Measurements from ENCODE around the gene PRPF4. TPM values are rescaled to one million over a fixed set of nuclear protein-coding genes. Genes with fewer than 3 reads are reported as not detected.

Gene PRPF4
- total RNA-seq, 1 experiment from 2014 or later: 32.4 TPM

GRCh38 chr9:113250807-113251206 is 24.7 kb upstream of the PRPF4 start (continued):
- TF ChIP-seq PRDM15 (CRISPR knock-in tag; IDR thresholded peaks at IDR 0.05) (no peak), HMGXB4 (CRISPR knock-in tag; IDR thresholded peaks at IDR 0.05) (no peak), CBFB (CRISPR knock-in tag; IDR thresholded peaks at IDR 0.05; ENCODE audit: low read depth) (no peak)

- CTCF ChIA-PET: no interaction called here
- no peak for ATAC-seq
- Mint-ChIP-seq H3K4me1 (no peaks in the 10 kb centered on the region), H3K27me3 (ENCODE audit: low read depth) (no peaks in the 10 kb centered on the region), H3K9me3 (0 out of 2 replicates have a peak, but pooled peaks cover 3% of the 10 kb centered on the region), H3K4me3 (no peak overlapping the region), H3K27ac (no peak overlapping the region), H3K36me3 (peaks cover 16% of the 10 kb centered on the region)
- TF ChIP-seq E2F1 (CRISPR knock-in tag; IDR thresholded peaks at IDR 0.05): no peak
- TF ChIP-seq ZNF232 (CRISPR knock-in tag; IDR thresholded peaks at IDR 0.05): no peak
- TF ChIP-seq NR3C1 (CRISPR knock-in tag; conservative IDR thresholded peaks at IDR 0.05; ENCODE audit: low read depth): no peak
- TF ChIP-seq NFE2L1 (CRISPR knock-in tag; IDR thresholded peaks at IDR 0.05): no peak
- no peak for TF ChIP-seq ZNF138 (CRISPR knock-in tag; conservative IDR thresholded peaks at IDR 0.05)
- POLR2A ChIA-PET: interaction anchor here (0.5 kb wide), 1 partner anchor 23 kb away, joined by 4 read pairs; no protein-coding TSS in a partner anchor
- DNase-seq (ENCODE audit: low spot score): no peak
Measured at GRCh38 chr9:113254991-113255390, 20.5 kb upstream of the PRPF4 start.

GRCh38 chr9:113255438-113255837 is 20.0 kb upstream of the PRPF4 start:
- H3K27ac Mint-ChIP-seq: no peak overlapping the region
- CTCF ChIA-PET: no interaction called here
- TF ChIP-seq ZNF512 (CRISPR knock-in tag; IDR thresholded peaks at IDR 0.05; ENCODE audit: borderline replicate concordance): no peak
- no peak for TF ChIP-seq SOX15 (CRISPR knock-in tag; IDR thresholded peaks at IDR 0.05)
- TF ChIP-seq E2F1 (CRISPR knock-in tag; IDR thresholded peaks at IDR 0.05): no peak
- TF ChIP-seq ZNF317 (CRISPR knock-in tag; IDR thresholded peaks at IDR 0.05; ENCODE audit: borderline replicate concordance, low read depth): no peak
- no peak for TF ChIP-seq CREM (CRISPR knock-in tag; IDR thresholded peaks at IDR 0.05)
- no peak for TF ChIP-seq USF2 (CRISPR knock-in tag; IDR thresholded peaks at IDR 0.05)
- TF ChIP-seq ZBTB43 (CRISPR knock-in tag; IDR thresholded peaks at IDR 0.05): no peak
- TF ChIP-seq NFATC4 (CRISPR knock-in tag; IDR thresholded peaks at IDR 0.05): no peak
- no peak for TF ChIP-seq ZNF671 (CRISPR knock-in tag; IDR thresholded peaks at IDR 0.05)
- no peak for TF ChIP-seq MXD4 (CRISPR knock-in tag; IDR thresholded peaks at IDR 0.05; ENCODE audit: borderline replicate concordance)
- no peak for TF ChIP-seq AR (CRISPR knock-in tag; IDR thresholded peaks at IDR 0.05)
- no peak for TF ChIP-seq FOXJ3 (CRISPR knock-in tag; IDR thresholded peaks at IDR 0.05; ENCODE audit: borderline replicate concordance)

More at GRCh38 chr9:113255438-113255837, 20.0 kb upstream of the PRPF4 start:
- no peaks in the 10 kb centered on the region for H3K27me3 Mint-ChIP-seq (ENCODE audit: low read depth)
- POLR2A ChIA-PET: no interaction called here
- peaks cover 21% of the 10 kb centered on the region for H3K36me3 Mint-ChIP-seq
- H3K4me1 Mint-ChIP-seq: no peaks in the 10 kb centered on the region
- no peak overlapping the region for H3K4me3 Mint-ChIP-seq
- ATAC-seq: no peak
- no peak for DNase-seq (ENCODE audit: low spot score)
- 0 out of 2 replicates have a peak, but pooled peaks cover 3% of the 10 kb centered on the region for H3K9me3 Mint-ChIP-seq

Data from WTC11 (cell line).